Neutrophil (primary cell): ENCODE results near the gene TXNDC11.

ENCODE experiments used
- H3K27ac ChIP-seq: fragments of 200-600 bp; sonication (generic); 2 replicates; pipeline ENCODE4 v1.5.1; 2016; ENCODE audit warnings: mild to moderate bottlenecking, moderate library complexity
- H3K27me3 ChIP-seq: fragments of 200-600 bp; sonication (generic); 2 replicates; pipeline ENCODE4 v1.6.0; 2016; ENCODE audit warnings: mild to moderate bottlenecking
- H3K36me3 ChIP-seq: fragments of 200-600 bp; sonication (generic); 2 replicates; pipeline ENCODE4 v1.5.1; 2017
- H3K4me1 ChIP-seq, 2 experiments: fragments of 200-600 bp in 1 of 2; sonication (generic) in 1 of 2; 1 replicate in 1 of 2; 2 replicates in 1 of 2; pipeline versions ENCODE4 v1.5.1 to v1.6.1; 2013 to 2016; ENCODE audit warnings: low read depth in 1 of 2, low read length in 1 of 2, mild to moderate bottlenecking in 1 of 2, moderate library complexity in 1 of 2; ENCODE audit not compliant: control insufficient read depth in 1 of 2, insufficient read depth in 1 of 2
- H3K4me3 ChIP-seq, 2 experiments: fragments of 200-600 bp in 1 of 2; sonication (generic) in 1 of 2; 1 replicate in 1 of 2; 2 replicates in 1 of 2; pipeline ENCODE4 v1.5.1; 2013 to 2016; ENCODE audit warnings: low read depth in 1 of 2, low read length in 1 of 2, mild to moderate bottlenecking in 1 of 2, moderate library complexity in 1 of 2
- H3K9me3 ChIP-seq: fragments of 200-600 bp; sonication (generic); 2 replicates; pipeline ENCODE4 v1.5.1; 2016
- TF ChIP-seq, protein P1 (sequence below): fragments of 200-600 bp; sonication (generic); IDR thresholded peaks from 2 replicates; pipeline ENCODE4 v1.5.1; 2016; ENCODE audit warnings: antibody characterized with exemption

The TXNDC11 gene

DNA sequence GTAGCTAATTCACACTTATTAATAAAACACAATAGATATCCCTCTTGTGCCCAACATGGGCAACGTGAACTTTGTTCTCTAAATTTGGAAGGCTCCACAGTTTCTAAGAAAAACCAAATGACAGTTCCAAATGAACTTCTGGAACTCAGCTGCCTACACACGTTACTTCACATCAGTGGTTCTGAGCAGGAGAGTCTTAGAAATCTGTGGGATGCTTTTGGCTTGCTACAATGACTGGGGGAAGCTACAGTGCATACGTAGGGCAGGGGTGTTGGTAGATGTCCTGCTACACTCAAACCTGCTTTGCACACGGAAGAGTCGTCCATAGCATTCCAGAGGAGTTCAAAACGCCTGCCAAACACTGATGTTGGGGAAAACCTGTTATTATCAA, 8.0 kb downstream of the TXNDC11 start:
- Histone ChIP-seq H3K36me3 (peaks cover 62% of the 10 kb centered on the region), H3K27me3 (no peaks in the 10 kb centered on the region), H3K4me3 (no peak overlapping the region), H3K9me3 (no peaks in the 10 kb centered on the region), H3K27ac (no peak overlapping the region), H3K4me1 (peaks cover 0 to 3% of the 10 kb centered on the region in 2 experiments)
- TF ChIP-seq, protein P1, sequence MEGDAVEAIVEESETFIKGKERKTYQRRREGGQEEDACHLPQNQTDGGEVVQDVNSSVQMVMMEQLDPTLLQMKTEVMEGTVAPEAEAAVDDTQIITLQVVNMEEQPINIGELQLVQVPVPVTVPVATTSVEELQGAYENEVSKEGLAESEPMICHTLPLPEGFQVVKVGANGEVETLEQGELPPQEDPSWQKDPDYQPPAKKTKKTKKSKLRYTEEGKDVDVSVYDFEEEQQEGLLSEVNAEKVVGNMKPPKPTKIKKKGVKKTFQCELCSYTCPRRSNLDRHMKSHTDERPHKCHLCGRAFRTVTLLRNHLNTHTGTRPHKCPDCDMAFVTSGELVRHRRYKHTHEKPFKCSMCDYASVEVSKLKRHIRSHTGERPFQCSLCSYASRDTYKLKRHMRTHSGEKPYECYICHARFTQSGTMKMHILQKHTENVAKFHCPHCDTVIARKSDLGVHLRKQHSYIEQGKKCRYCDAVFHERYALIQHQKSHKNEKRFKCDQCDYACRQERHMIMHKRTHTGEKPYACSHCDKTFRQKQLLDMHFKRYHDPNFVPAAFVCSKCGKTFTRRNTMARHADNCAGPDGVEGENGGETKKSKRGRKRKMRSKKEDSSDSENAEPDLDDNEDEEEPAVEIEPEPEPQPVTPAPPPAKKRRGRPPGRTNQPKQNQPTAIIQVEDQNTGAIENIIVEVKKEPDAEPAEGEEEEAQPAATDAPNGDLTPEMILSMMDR = no peak

DNA sequence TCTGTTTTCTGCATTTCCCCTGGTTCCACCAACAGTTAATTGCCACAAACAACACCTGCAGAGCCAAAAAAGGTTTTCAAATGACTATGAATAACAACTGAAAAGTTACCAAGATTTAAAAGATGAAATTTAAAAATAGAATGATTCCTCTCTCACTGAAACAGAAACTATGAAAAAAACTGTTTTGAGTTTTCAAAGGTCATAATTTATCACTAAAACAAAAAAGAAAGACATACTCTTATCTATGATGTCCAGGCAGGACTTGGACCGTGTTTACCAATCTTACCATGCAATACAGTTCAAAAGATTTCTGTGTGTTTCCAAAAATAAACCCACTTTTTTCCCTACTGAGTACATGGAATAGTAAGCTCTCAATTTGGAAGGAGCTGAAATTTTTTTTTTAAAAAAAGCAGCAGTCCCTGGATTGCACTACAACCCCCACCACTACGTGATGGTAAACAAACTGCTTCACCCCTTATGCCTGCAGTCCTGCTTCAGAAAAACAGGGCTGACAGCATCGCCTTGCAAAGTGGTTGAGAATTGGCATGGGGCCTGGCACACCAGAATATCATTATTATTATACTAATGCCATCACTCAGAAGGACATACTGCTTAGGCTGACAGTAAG, 8.5 kb downstream of the TXNDC11 start:
- TF ChIP-seq, protein P1 = no peak
- H3K4me1 ChIP-seq = peaks cover 0 to 3% of the 10 kb centered on the region in 2 experiments
- H3K9me3 ChIP-seq = no peaks in the 10 kb centered on the region
- H3K27ac ChIP-seq = no peak overlapping the region
- H3K4me3 ChIP-seq = no peak overlapping the region
- H3K27me3 ChIP-seq = no peaks in the 10 kb centered on the region
- peaks cover 66% of the 10 kb centered on the region for H3K36me3 ChIP-seq

DNA sequence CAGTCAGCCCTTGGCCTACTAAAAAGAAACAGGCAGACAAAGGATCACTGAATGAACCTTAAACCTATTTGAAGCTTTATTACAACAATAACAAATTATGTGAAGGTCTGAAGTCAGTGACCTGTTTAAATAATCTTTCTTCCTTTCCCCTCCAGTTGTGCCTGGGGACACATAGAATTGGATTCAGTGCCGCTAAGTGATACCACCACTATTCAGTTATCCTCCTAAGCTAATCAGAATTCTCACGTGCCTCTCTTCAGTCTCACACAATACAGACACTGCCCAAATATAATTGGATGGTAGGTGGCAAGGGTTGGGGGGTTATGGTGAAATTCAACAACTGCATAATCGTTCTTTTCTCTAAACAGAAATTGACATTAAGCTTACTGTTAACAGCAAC, 11.4 kb downstream of the TXNDC11 start:
- H3K27me3 ChIP-seq = no peaks in the 10 kb centered on the region
- peaks cover 16 to 20% of the 10 kb centered on the region in 2 experiments for H3K4me1 ChIP-seq
- H3K9me3 ChIP-seq = no peaks in the 10 kb centered on the region
- no peak overlapping the region for H3K4me3 ChIP-seq
- H3K36me3 ChIP-seq = peaks cover 70% of the 10 kb centered on the region
- TF ChIP-seq, protein P1 = no peak
- no peak overlapping the region for H3K27ac ChIP-seq

DNA sequence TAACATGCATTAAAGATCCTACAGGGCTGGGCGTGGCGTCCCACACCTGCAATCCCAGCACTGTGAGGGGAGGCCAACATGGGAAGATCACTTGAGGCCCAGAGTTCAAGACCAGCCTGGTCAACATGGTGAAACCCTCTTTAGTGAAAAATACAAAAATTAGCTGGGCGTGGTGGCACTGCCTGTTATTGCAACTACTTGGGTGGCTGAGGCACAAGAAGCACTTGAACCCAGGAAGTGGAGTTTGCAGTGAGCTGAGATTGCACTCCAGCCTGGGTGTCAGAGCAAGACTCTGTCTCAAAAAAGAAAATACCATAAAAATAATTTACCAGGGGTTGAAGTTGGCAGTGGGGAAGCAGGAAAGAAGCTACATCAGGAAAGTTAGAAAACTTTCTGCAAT, 12.9 kb downstream of the TXNDC11 start:
- TF ChIP-seq, protein P1 = no peak
- no peak overlapping the region for H3K4me3 ChIP-seq
- H3K27me3 ChIP-seq = no peaks in the 10 kb centered on the region
- H3K36me3 ChIP-seq = peaks cover 64% of the 10 kb centered on the region
- H3K9me3 ChIP-seq = no peaks in the 10 kb centered on the region
- no peak overlapping the region for H3K27ac ChIP-seq
- H3K4me1 ChIP-seq = peaks cover 16 to 20% of the 10 kb centered on the region in 2 experiments

DNA sequence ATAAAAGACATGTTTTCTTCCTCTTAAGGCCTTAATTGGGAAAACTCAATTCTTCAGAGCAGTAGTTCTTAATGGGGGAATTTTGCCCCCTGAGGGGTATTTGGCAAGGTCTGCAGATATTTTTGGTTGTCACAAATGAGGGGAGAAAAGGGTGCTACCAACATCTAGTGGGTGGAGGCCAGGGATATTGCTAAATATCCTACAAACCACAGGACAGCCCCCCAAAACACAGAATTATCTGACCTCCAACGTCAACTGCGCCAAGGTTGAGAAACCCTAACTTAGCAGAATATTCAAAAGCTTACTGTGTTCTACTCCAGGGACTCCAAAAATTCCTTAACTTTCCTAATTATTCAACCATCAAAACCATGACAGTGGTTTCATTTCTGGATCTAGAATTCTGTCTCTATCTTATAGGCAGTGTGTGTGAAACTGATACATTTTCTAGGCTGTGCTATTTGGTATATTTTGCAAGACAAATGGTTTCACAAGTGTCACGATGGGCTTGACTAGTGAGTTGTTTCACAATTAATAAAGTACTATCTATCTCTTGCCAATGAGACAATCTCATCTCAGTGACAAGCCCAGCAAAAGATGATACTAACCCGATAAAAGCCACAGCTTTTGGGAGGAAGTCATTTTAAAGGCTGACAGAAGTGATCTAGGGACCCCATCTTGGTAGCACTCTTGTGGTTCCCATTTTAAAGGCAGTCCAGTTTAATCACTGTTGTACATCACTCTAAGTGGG, 14.7 kb downstream of the TXNDC11 start:
- H3K4me1 ChIP-seq = peaks cover 16 to 20% of the 10 kb centered on the region in 2 experiments
- H3K27ac ChIP-seq = peak overlapping the region; percentile 66
- no peaks in the 10 kb centered on the region for H3K27me3 ChIP-seq
- H3K36me3 ChIP-seq = peaks cover 46% of the 10 kb centered on the region
- TF ChIP-seq, protein P1 = no peak
- no peak overlapping the region for H3K4me3 ChIP-seq
- H3K9me3 ChIP-seq = no peaks in the 10 kb centered on the region
